OCI-LY7 (cell line): ENCODE data around the gene PTH2. TPM values are rescaled to one million over a fixed set of nuclear protein-coding genes. Genes with fewer than 3 reads are reported as not detected.

Source experiments
- BruUV-seq: library from RNA; stranded (reverse); fragments of 400-500 nt; replicated peaks from 2 replicates; lab custom pipeline; 2021; lab: Mats Ljungman, UMichigan
- CTCF ChIA-PET: fragments of 300-600 bp; sonication (Branson Sonifier 250); formaldehyde crosslinking; loops from one replicate; lab custom pipeline; 2022; ENCODE audit warnings: antibody characterized with exemption; ENCODE audit not compliant: unreplicated experiment; lab: Charles Lee
- POLR2A ChIA-PET: fragments of 300-600 bp; sonication (Branson Sonifier 250); formaldehyde crosslinking; loops from one replicate; lab custom pipeline; 2022; ENCODE audit warnings: antibody characterized with exemption; lab: Charles Lee
- DNase-seq: peaks from one replicate; pipeline ENCODE4 v3.0.0-alpha.2; 2015; ENCODE audit warnings: low spot score
- H2AFZ ChIP-seq: fragments of 200-600 bp; sonication (generic), shearing (Covaris generic); 2 replicates; pipeline ENCODE4 v1.6.1; 2014; ENCODE audit warnings: mild to moderate bottlenecking, antibody characterized with exemption, low read length, moderate library complexity
- H3K27ac ChIP-seq: fragments of 200-600 bp; sonication (generic); 2 replicates; pipeline ENCODE4 v1.5.1; 2014; ENCODE audit warnings: mixed run types, low read depth, mild to moderate bottlenecking, moderate library complexity, low read length, inconsistent platforms; ENCODE audit not compliant: poor library complexity, severe bottlenecking
- H3K36me3 ChIP-seq: fragments of 200-600 bp; sonication (generic); 2 replicates; pipeline ENCODE4 v1.6.1; 2014; ENCODE audit warnings: mild to moderate bottlenecking, antibody characterized with exemption, low read length, moderate library complexity, mixed read lengths; ENCODE audit not compliant: insufficient read depth
- H3K4me1 ChIP-seq: fragments of 200-600 bp; sonication (generic); 2 replicates; pipeline ENCODE4 v1.5.1; 2014; ENCODE audit warnings: mild to moderate bottlenecking, low read length; ENCODE audit not compliant: insufficient read depth, poor library complexity, severe bottlenecking
- H3K4me2 ChIP-seq: fragments of 200-600 bp; sonication (generic); 2 replicates; pipeline ENCODE4 v1.6.1; 2014; ENCODE audit warnings: mild to moderate bottlenecking, low read length
- H3K4me3 ChIP-seq: fragments of 200-600 bp; sonication (generic); 2 replicates; pipeline ENCODE4 v1.5.1; 2014; ENCODE audit warnings: mild to moderate bottlenecking, low read depth, low read length; ENCODE audit not compliant: poor library complexity, severe bottlenecking
- H3K79me2 ChIP-seq: fragments of 200-600 bp; sonication (generic); 2 replicates; pipeline ENCODE4 v1.6.1; 2016; ENCODE audit warnings: low read depth, mild to moderate bottlenecking, low read length, moderate library complexity, mixed read lengths; ENCODE audit not compliant: insufficient read depth
- H3K9me2 ChIP-seq: fragments of 200-600 bp; sonication (generic); 2 replicates; pipeline ENCODE4 v1.6.1; 2016; ENCODE audit warnings: mild to moderate bottlenecking, low read length, mixed read lengths; ENCODE audit not compliant: insufficient read depth
- H3K9me3 ChIP-seq: fragments of 200-600 bp; sonication (generic); 2 replicates; pipeline ENCODE4 v1.6.1; 2014; ENCODE audit warnings: mild to moderate bottlenecking, mixed run types, low read length, mixed read lengths
- H4K20me1 ChIP-seq: fragments of 200-600 bp; sonication (generic); 2 replicates; pipeline ENCODE4 v1.6.1; 2014; ENCODE audit warnings: mild to moderate bottlenecking, antibody characterized with exemption, low read length, moderate library complexity, mixed read lengths; ENCODE audit not compliant: insufficient read depth
- EZH2phosphoT487 ChIP-seq: fragments of 200-600 bp; sonication (generic); IDR thresholded peaks from 2 replicates; pipeline ENCODE4 v1.6.1; 2018; ENCODE audit warnings: low read depth, borderline replicate concordance, mild to moderate bottlenecking, mixed run types, antibody characterized with exemption, low read length, moderate library complexity, mixed read lengths
- intact Hi-C: fragments of 100-400 bp; cut with micrococcal nuclease; formaldehyde crosslinking; loops from one replicate; pipeline ENCODE4 v1.10.0; 2022; ENCODE audit not compliant: unreplicated experiment
- total RNA-seq, 2 experiments: library from RNA; depleted of rRNA in 1 of 2; stranded (reverse); fragments of >200 nt in 1 of 2; shearing (Covaris generic) in 1 of 2; gene quantifications; 2 replicates each; pipeline ENCODE4 v1.2.3, GENCODE V29; 2014 to 2022
- TF ChIP-seq, protein P1 (sequence below): fragments of 200-600 bp; sonication (generic); conservative IDR thresholded peaks from 2 replicates; pipeline ENCODE4 v1.5.1; 2014; ENCODE audit warnings: mild to moderate bottlenecking, antibody characterized with exemption, low read length, moderate library complexity, mixed read lengths

Gene PTH2
- total RNA-seq, 2 experiments from 2014 or later, result 0.66 to 1.7 TPM

DNA sequence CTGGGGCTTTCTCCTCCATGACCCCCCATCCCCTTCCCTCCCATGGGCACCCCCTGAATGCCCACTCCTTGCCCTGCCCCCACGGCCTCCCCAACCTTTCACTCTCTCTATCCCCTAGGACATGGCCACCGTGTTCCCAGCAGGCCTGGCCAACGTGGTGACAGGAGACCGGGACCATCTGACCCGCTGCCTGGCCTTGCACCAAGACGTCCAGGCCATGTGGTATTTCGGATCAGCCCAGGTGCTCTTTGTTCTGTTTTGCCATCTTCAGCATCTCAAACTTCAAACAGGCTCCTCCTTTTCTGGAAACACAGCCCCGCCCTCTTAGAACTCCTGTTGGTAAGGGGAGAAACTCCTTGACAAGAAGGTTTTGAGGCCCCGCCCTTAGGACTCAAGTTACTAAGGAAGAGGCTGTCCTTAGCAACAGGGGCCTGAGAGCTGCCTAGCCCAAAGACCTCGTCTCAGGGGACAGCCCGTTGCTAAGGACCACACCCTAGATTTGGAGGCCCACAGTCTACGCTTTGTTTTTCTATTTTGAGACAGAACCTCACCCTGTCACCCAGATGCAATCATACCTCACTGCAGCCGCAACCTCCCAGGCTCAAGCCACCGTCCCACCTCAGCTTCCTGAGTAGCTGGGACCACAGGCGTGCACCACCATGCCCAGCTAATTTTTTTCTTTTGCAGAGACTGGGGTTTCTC, 45.7 kb upstream of the PTH2 start:
- H3K27ac ChIP-seq, result no peak overlapping the region
- DNase-seq, result peak; percentile 58
- no peaks in the 10 kb centered on the region for H3K9me2 ChIP-seq
- CTCF ChIA-PET, result no interaction called here
- H3K9me3 ChIP-seq, result no peaks in the 10 kb centered on the region
- H3K4me2 ChIP-seq, result no peak overlapping the region
- POLR2A ChIA-PET, result no interaction called here
- H3K4me3 ChIP-seq, result no peak overlapping the region
- BruUV-seq, result no TSS peak
- H2AFZ ChIP-seq, result no peak overlapping the region
- peaks cover 53% of the 10 kb centered on the region for H3K36me3 ChIP-seq
- no peaks in the 10 kb centered on the region for H3K79me2 ChIP-seq
- no peaks in the 10 kb centered on the region for H4K20me1 ChIP-seq
- TF ChIP-seq, protein P1, sequence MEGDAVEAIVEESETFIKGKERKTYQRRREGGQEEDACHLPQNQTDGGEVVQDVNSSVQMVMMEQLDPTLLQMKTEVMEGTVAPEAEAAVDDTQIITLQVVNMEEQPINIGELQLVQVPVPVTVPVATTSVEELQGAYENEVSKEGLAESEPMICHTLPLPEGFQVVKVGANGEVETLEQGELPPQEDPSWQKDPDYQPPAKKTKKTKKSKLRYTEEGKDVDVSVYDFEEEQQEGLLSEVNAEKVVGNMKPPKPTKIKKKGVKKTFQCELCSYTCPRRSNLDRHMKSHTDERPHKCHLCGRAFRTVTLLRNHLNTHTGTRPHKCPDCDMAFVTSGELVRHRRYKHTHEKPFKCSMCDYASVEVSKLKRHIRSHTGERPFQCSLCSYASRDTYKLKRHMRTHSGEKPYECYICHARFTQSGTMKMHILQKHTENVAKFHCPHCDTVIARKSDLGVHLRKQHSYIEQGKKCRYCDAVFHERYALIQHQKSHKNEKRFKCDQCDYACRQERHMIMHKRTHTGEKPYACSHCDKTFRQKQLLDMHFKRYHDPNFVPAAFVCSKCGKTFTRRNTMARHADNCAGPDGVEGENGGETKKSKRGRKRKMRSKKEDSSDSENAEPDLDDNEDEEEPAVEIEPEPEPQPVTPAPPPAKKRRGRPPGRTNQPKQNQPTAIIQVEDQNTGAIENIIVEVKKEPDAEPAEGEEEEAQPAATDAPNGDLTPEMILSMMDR, result no peak
- TF ChIP-seq EZH2phosphoT487, result no peak
- peaks cover 29% of the 10 kb centered on the region for H3K4me1 ChIP-seq
- intact Hi-C loops, result no loop called here

DNA sequence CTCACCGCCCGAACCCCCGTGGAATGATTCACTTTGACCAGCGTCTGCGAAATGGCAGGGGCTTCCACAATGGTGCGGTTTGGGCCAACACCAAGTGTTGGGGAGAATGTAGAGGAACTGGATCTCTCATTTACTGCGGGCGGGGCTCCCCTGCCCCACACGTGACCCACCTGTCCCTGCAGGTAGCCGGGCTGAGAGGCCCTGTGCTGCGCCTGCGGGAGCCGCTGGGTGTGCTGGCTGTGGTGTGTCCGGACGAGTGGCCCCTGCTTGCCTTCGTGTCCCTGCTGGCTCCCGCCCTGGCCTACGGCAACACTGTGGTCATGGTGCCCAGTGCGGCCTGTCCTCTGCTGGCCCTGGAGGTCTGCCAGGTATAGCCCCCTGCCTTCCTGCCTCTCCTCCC, 45.0 kb upstream of the PTH2 start:
- Histone ChIP-seq H2AFZ (no peak overlapping the region), H3K4me3 (no peak overlapping the region), H3K36me3 (peaks cover 53% of the 10 kb centered on the region), H4K20me1 (no peaks in the 10 kb centered on the region), H3K79me2 (no peaks in the 10 kb centered on the region), H3K4me2 (no peak overlapping the region), H3K9me2 (no peaks in the 10 kb centered on the region), H3K9me3 (no peaks in the 10 kb centered on the region), H3K4me1 (peaks cover 23% of the 10 kb centered on the region), H3K27ac (no peak overlapping the region)
- intact Hi-C loops, result no loop called here
- TF ChIP-seq, protein P1, result no peak
- no peak for TF ChIP-seq EZH2phosphoT487
- no peak for DNase-seq
- POLR2A ChIA-PET, result no interaction called here
- no TSS peak for BruUV-seq
- CTCF ChIA-PET, result no interaction called here

DNA sequence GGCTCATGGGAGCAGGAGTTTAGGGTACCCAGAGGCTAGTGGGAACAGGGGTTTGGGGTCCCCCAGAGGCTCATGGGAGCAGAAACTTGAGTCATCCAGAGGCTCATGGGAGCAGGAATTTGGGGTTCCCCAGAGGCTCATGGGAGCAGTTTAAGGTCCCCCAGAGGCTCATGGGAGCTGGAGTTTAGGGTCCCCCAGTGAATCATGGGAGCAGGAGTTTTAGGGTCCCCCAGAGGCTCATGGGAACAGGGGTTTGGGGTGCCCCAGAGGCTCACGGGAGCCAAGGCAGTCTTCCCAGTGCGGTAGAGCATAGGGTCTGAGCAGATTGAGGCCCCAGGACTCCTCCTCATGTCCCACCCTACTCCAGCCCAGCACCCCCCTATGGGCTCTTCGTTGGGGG, 42.1 kb upstream of the PTH2 start:
- no peak for DNase-seq
- H4K20me1 ChIP-seq, result no peaks in the 10 kb centered on the region
- H3K79me2 ChIP-seq, result no peaks in the 10 kb centered on the region
- TF ChIP-seq EZH2phosphoT487, result no peak
- TF ChIP-seq, protein P1, result no peak
- H3K4me1 ChIP-seq, result peaks cover 16% of the 10 kb centered on the region
- no peak overlapping the region for H3K27ac ChIP-seq
- CTCF ChIA-PET, result no interaction called here
- no peaks in the 10 kb centered on the region for H3K9me2 ChIP-seq
- intact Hi-C loops, result no loop called here
- no peak overlapping the region for H3K4me2 ChIP-seq
- H3K4me3 ChIP-seq, result no peak overlapping the region
- peaks cover 48% of the 10 kb centered on the region for H3K36me3 ChIP-seq
- POLR2A ChIA-PET, result interaction anchor here (0.6 kb wide), 1 partner anchor 36 kb away, joined by 10 read pairs; no protein-coding TSS in a partner anchor
- no peaks in the 10 kb centered on the region for H3K9me3 ChIP-seq
- no peak overlapping the region for H2AFZ ChIP-seq
- no TSS peak for BruUV-seq
